RPMI7951 (cell line): ENCODE measurements around the gene RAB24. TPM values are rescaled to one million over a fixed set of nuclear protein-coding genes. Genes with fewer than 3 reads are reported as not detected.
"Not testable (repeated sequence)": the region's sequence is repeated elsewhere in the genome, so short reads cannot be mapped to it uniquely, and the experiment has no call there.

Source experiments
- DNase-seq: peaks from one replicate; pipeline ENCODE4 v3.0.0-alpha.2; 2012; ENCODE audit warnings: low read depth
- total RNA-seq: library from RNA; depleted of rRNA; stranded (reverse); fragments of >200 nt; shearing (Covaris generic); gene quantifications from 2 replicates; pipeline ENCODE4 v1.2.3, GENCODE V29; 2014

RAB24 gene
- total RNA-seq, 1 experiment from 2014 or later: 10.3 TPM

DNA sequence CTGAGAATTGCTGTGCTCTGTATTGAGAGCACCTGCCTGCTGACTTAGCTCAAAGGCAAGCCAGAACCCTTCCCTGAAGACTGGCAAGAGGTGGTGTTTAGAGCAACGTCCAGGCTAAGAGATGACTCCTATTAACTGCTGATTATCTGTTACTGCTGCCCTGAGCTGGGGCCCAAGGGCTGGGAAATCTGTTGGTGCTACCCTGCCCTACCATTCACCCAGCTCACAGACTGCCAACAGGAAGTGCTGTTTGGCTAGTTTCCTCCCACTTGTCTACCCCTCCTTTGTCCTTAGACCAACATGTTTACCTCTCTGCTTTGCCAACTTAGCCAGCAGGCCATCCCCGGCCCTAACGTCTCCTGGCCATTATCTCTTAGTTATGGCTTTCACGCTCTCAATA lies 6.9 kb downstream of the RAB24 start:
- DNase-seq: no peak

DNA sequence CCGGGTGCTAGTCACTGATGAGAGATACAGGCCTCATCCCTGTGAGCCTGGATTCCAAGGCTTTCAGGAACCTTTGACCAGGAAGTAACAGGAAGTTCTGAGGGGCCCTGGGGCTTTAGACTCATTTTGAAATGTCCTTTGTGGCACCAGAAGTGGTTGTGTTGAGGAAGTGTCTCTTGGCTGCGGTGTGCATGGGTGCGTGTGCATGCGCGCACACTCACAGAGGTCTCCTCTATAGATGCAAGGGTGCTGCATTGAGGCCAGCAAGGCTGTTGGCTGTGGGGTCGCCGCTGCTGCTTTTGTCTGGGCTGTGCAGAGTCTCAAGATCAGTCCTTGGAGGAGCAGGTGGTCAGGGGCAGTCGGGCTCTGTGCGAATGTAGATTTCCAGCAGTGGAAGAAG lies 7.6 kb downstream of the RAB24 start:
- no peak for DNase-seq

DNA sequence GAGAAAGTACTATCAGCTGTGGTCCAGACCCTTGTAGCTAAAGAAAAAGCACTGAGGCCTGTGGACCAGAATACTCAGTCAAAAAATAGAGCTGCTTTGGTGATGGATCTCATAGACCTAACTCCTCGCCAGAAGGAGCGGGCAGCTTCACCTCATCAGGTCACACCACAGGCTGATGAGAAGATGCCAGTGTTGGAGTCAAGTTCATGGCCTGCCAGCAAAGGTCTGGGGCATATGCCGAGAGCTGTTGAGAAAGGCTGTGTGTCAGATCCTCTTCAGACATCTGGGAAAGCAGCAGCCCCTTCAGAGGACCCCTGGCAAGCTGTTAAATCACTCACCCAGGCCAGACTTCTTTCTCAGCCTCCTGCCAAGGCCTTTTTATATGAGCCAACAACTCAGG lies 8.9 kb downstream of the RAB24 start:
- no peak for DNase-seq

DNA sequence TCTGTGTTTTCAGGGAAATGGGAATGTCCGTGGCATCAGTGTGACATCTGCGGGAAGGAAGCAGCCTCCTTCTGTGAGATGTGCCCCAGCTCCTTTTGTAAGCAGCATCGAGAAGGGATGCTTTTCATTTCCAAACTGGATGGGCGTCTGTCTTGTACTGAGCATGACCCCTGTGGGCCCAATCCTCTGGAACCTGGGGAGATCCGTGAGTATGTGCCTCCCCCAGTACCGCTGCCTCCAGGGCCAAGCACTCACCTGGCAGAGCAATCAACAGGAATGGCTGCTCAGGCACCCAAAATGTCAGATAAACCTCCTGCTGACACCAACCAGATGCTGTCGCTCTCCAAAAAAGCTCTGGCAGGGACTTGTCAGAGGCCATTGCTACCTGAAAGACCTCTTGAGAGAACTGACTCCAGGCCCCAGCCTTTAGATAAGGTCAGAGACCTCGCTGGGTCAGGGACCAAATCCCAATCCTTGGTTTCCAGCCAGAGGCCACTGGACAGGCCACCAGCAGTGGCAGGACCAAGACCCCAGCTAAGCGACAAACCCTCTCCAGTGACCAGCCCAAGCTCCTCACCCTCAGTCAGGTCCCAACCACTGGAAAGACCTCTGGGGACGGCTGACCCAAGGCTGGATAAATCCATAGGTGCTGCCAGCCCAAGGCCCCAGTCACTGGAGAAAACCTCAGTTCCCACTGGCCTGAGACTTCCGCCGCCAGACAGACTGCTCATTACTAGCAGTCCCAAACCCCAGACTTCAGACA lies 9.5 kb downstream of the RAB24 start:
- no peak for DNase-seq

DNA sequence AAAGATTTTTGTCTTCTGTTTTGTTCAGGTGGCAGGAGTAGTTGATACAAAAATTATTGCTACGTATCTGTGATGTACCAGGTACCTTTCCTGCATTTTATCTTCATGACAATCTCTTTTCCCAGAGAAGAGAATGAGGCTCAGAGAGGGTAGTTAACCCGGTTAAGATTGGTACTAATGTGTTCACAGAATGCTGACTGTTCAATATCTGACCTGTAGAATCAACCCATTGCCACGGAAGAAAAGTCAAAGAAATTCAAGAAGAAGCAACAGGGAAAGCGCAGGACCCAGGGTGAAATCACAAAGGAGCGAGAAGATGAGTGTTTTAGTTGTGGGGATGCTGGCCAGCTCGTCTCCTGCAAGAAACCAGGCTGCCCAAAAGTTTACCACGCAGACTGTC lies 11.8 kb downstream of the RAB24 start:
- no peak for DNase-seq

DNA sequence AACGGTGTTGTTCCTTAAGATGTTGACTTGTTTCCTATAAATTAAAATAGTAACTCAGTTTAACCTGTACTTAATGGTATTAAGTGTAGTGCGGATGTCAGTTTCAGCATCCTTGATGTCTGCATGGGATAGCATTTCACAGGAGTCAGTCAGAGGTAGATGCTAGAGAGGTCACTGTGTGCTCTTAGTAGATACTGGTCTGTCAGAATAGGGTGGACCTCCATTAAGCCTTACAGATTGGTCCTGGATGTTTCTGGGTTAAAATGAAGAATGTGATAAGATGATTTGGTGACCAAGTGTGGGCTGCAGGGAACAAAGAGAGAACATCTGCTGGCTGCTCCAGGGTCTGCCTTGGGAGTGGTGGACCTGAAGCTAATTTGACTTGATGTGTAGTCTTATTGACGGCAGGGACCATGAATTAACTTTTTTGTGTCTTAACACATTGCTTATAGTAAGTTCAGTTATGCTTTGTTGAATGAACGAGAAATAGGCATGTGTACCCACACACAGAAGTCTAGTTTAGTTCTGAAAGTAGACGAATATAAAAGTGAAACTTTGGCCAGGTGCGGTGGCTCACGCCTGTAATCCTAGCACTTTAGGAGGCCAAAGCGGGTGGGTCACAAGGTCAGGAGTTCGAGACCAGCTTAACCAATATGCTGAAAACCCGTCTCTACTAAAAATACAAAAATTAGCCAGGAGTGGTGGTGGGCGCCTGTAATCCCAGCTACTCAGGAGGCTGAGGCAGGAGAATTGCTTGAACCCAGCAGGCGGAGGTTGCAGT lies 12.5 kb downstream of the RAB24 start:
- no peak for DNase-seq

DNA sequence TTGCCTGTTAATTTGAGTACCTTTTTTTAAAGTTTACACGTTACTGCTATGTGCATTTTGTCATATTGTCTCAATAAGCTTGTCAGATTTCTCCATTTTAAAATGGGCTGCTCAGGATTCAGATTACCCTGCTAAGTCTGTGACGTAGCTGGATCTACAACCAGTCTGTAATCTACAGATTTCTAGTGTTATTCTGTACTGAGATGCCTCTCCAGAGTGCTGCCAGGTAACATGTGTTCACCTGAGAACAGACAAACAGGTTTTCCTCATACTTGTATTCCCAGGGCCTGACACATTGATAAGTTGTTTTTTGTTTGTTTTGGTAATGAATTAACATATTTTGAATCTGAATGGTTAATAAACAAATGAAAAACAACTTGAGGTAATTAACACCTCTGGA lies 15.3 kb downstream of the RAB24 start:
- no peak for DNase-seq

DNA sequence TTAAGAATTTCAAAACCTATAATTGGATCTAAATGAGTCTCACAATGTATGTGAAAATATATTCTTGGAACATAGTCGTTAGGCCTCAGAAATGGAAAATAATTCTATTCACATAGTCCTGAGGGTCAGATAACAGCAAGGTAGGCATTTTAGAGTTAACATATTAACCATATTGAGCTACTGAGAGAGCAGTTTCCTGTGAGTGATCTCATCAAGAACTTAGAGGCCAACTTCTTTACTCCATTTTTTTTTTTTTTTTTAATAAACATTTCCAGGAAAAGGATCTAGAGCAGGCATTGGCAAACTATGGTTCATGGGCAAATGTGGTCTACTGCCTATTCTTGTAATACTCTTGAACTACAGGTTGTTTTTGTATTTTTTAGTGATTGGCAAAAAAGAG lies 26.6 kb downstream of the RAB24 start:
- no peak for DNase-seq

DNA sequence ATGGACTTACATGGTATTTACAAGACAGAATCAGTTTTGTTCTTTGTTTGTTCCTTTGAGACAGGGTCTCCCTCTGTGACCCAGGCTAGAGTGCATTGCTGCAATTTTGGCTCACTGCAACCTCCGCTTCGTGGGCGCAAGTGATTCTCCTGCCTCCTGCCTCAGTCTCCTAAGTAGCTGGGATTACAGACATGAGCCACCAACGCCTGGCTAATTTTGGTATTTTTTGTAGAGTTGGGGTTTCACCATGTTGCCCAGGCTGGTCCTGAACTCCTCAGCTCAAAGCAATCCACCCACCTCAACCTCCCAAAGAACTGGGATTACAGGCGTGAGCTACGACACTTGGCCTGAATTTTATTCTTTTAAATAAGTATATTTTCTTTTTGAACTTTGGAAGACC lies 27.6 kb downstream of the RAB24 start:
- no peak for DNase-seq

DNA sequence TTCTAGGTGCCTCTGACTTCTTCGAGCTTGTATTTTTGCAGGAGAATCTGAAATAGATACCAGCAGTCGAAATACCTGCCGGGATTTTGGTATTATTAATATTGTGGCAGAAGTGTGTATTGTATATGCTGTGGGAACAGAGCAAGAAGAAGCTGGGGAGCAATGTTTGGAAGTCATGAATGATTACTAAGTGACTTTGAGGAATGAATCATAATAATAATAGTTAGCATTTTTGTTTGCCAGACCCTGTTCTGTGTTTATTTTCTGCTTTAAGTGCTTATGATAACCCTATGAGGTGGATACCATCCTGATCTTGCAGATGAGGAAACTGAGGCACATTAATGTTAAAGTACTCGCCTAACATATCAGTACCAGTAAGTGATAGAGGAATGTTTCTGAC lies 32.4 kb downstream of the RAB24 start:
- DNase-seq: no peak

DNA sequence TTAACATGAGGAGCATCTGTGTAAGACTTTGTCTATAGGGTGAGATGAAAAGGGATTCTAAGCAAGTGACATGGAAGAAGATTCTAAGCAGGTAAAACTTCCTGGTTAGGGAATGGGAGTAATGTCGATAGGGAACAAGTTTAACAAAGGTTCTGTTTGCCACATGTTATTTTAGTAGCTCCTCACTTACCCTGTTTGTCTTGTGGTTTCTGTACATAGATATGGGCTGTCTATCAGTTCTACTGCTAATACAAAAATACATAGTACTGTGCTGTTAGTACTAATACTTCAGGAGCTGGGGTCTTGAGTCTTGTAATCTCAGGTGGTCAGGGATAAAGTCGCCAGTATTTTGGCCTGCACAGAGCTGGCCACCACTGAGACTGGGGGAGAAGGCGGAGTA lies 32.9 kb downstream of the RAB24 start:
- no peak for DNase-seq

DNA sequence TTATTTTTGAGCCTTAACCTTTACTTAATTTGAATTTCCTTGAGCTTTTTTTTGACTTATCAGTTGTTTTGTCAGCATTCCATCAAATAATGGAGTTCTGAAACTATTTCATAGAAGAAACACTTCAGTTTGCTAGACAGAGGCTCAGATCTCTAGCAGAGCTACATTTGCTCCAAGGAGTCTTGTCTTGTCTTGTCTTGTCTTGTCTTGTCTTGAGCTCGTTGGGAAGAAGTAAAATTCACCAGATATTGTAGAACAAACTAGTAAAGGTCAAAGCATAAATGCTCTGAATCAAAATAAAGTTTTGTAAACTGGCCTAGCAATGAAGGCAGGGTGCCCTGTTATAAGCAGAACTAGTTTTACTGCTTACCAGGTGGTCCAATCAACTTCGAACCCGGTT lies 33.5 kb downstream of the RAB24 start:
- DNase-seq: no peak

DNA sequence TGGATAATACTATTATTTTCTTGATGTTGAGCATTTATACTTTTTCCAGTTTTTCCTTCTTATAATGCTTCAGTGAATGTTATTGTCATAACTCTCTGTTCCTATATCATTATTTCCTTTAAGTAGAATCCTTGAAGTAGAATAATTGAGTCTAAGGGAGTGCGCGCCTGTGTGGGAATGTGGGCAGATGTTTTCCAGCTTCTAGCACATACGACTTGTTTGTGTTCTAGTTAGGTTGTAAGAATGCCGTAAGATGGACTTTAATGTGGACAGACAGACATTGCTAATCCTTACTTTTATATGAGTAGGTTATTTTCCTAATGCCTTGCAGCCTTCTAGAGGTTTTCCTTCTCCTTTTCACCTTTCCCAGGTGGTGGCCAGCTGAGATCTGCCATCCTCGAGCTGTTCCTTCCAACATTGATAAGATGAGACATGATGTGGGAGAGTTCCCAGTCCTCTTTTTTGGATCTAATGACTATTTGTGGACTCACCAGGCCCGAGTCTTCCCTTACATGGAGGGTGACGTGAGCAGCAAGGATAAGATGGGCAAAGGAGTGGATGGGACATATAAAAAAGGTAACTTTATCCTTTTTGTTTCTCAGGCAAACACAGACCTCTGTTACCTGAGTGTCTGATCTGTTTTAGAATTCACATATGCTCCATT lies 34.2 kb downstream of the RAB24 start:
- no peak for DNase-seq

DNA sequence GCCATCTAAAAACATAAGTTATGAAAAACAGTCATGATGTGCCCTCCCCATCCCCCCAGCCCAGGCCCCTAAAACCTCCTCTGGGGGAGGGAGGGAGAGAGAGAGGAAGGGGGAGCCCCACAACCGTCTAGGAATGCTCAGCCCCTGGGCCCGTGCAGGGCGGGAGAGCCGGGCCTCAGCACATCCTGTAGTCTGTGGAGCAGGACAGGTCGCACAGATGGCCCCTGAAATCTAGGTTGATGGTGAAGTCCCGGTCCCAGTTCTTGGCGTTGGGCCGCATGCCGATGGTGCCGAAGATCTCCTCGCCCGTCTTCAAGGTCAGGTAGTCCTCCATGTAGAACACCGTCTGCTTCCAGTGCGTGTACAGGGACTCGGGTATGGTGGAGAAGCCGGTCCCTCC lies 38.1 kb downstream of the RAB24 start:
- DNase-seq: no peak

DNA sequence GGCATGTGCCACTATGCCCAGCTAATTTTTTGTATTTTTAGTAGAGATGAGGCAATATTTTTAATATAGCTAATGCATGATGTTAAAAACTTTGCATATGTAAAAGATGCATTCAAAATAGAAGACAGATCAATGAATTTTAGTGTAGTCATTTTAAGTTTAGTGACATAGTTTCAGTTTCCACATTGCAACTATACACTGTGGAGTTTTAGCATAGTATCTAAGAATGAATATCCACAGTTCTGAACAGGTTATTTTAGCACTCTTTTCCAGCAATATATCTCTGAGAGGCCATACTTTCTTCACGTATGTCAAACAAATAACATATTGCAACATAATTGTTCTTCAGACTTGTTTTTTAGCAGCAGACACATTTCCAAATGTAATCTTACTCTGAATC lies 39.3 kb downstream of the RAB24 start:
- DNase-seq: no peak

DNA sequence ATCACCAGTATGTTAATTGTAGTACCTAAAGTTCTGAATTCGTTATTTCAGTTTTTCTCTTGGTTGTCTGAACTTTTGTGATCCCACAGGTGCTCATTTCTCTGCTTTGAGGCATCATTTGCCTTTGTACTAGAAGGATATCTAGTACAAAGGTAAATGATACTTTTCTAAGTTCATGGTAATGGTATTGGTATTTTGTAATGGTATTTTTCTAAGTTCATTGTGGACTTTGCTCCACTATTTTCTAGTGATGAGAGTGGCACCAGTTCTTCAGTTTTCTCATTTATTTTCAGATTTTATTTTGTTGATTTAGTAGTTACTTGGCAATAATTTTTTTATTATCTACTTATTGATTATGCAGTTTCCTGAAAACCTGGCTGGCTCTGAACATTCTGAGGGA lies 42.0 kb downstream of the RAB24 start:
- DNase-seq: no peak

DNA sequence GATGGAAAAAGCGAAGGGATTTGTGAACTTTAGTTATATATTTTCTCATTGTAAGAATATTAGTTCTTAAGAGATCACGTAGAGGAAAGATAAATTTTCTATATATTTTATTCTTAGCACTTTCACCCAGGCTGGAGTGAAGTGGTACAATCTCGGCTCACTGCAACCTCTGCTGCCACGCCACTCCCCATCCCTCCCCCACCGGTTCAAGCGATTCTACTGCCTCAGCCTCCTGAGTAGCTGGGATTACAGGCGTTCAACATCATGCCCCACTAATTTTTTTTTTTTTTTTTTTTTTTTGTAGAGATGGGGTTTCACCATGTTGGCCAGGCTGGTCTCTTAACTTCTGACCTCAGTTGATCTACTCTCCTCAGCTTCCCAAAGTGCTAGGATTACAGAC lies 42.6 kb downstream of the RAB24 start:
- DNase-seq: no peak

DNA sequence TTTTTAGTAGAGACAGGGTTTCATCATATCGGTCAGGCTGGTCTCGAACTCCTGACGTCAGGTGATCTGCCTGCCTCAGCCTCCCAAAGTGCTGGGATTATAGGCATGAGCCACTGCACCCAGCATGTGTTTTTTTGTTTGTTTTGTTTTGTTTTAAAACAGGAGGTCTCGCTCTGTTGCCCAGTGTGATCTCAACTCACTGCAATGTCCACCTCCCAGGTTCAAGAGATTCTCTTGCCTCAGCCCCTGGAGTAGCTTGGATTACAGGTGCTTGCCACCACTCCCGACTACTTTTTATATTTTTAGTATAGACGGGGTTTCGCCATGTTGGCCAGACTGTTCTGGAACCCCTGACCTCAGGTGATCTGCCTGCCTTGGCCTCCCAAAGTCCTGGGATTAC lies 44.8 kb downstream of the RAB24 start:
- DNase-seq: not testable (repeated sequence)

DNA sequence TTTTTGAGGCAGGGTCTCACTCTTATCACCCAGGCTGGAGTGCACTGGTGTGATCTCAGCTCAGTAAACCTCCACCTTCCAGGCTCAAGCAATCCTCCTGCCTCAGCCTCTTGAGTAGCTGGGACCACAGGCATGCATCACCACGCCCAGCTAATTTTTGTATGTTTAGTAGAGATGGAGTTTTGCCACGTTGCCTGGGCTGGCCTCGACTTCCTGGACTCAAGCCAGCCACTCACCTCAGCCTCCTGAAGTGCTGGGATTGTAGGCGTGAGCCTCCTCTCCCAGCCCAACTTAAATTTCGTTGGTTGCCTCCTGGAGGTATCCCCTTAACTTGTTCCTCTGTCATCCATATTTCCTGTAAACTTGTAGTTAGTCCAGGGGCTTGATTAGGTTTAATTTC lies 47.2 kb downstream of the RAB24 start:
- DNase-seq: no peak

DNA sequence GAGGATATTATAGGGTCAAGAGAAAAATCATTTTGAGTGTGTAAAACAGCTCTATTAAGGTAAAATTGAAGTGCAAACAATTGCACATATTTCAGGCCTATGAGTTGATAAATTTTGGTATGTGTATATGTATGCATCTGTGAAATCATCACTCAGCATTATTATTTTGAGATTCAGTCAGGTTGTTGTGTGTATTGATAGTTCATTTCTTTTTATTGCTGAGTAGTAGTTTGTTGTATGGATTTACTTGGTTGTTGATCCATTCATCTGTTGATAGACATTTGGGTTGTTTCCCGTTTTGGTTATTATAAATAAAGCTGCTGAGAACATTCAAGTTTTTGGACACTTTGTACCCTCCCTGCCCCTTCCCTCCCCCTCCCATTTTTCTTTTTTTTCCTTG lies 50.3 kb downstream of the RAB24 start:
- DNase-seq: no peak
